NB4 (cell line): Measurements from ENCODE around the gene MEX3D.

Source experiments
- POLR2A ChIP-seq: IDR thresholded peaks from 2 replicates; pipeline ENCODE4 v1.6.1; 2011; ENCODE audit warnings: mild to moderate bottlenecking; ENCODE audit not compliant: insufficient read length; ENCODE audit errors: extremely low read depth
- TF ChIP-seq, protein P1 (sequence below): IDR thresholded peaks from one replicate; pipeline ENCODE4 v1.5.1; 2012; ENCODE audit warnings: low read depth, low read length

DNA sequence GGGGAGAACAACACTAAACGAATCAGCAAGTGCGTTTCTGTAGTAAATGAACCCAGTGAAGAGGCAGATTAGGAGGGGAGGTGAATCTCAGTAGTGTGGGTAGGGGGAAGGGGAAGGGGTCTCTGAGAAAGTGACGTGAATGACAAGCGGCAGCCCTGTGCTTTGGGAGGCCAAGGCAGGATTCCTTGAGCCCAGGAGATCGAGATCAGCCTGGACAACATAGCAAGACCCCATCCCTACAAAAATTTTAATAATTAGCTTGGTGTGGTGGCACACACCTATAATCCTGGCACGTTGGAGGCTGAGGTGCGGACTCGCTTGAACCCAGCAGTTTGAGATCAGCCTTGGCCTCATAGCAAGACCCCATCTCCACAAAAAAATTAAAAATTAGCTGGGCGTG is 36.1 kb downstream of the MEX3D start:
- TF ChIP-seq, protein P1, sequence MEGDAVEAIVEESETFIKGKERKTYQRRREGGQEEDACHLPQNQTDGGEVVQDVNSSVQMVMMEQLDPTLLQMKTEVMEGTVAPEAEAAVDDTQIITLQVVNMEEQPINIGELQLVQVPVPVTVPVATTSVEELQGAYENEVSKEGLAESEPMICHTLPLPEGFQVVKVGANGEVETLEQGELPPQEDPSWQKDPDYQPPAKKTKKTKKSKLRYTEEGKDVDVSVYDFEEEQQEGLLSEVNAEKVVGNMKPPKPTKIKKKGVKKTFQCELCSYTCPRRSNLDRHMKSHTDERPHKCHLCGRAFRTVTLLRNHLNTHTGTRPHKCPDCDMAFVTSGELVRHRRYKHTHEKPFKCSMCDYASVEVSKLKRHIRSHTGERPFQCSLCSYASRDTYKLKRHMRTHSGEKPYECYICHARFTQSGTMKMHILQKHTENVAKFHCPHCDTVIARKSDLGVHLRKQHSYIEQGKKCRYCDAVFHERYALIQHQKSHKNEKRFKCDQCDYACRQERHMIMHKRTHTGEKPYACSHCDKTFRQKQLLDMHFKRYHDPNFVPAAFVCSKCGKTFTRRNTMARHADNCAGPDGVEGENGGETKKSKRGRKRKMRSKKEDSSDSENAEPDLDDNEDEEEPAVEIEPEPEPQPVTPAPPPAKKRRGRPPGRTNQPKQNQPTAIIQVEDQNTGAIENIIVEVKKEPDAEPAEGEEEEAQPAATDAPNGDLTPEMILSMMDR, result no peak
- no peak for TF ChIP-seq POLR2A
